ENCODE measurements around the gene DDX1. TPM values are rescaled to one million over a fixed set of nuclear protein-coding genes. Genes with fewer than 3 reads are reported as not detected.

The DDX1 gene
- total RNA-seq, 1 experiment from 2014 or later, result 89.4 TPM

DNA sequence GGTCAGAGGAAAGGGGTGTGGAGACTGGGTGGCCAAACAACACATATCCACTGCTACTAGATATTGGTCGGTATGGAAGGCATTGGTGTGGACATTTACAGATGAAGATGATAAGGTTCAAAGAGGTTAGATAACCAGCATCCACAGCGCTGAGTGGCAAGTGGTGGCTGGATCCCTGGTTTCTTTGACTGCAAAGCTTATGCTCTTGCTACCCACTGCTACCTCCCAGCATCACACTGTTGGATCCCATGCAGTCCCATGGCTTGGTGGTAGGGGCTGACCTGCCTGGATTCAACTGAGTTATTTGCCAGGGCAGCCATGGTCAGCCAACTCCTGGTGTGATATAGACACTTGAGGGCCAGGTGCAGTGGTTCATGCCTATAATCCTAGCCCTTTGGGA is 53.6 kb downstream of the DDX1 start:
- DNase-seq (ENCODE audit: low read depth), result no peak

DNA sequence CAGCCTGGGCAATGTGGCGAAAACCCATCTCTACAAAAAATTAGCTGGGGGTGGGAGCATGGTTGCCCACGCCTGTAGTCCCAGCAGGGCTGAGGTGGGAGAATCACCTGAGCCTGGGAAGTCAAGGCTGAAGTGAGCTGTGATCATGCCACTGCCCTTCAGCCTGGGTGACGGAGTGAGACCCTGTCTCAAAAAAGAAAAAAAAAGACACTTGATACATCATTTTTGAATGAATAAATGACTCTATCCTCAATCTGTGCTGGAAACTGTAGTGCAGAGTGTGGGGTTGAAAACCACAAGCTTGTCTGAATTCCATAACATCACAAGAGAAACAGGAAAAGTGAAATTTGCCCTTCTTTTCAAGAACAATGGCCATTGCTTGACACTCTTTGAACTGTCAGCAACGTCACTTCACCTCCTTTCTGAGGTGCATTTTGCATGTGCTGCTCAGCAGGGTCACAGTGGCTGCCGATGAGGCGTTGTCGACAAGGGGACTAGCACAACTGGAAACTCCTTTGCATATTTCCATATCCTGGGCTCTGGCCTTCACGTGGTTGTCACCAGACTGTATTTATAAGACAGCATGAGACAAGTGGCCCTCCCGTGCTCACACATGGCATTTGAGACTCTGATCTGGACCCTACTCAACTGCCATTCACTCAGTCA is 54.2 kb downstream of the DDX1 start:
- DNase-seq (ENCODE audit: low read depth), result no peak

DNA sequence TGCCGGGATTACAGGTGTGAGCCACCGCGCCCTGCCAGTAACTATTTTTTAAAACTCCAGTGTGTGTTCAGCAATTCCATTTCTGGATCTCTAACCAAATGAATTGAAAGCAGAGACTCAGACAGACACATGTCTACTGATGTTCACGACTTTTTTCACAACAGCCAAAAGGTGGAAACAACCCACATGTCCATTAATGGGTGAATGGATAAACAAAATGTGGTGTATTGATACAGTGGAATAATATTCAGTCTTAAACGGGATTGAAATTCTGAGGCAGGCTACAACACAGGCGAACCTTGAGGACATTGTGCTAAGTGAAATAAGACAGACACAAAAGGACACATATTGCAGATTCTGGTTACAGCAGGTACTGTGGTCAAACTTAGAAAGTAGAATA is 55.0 kb downstream of the DDX1 start:
- no peak for DNase-seq (ENCODE audit: low read depth)

- no peak for DNase-seq (ENCODE audit: low read depth)
These were observed 56.2 kb downstream of the DDX1 start for GRCh38 chr2:15647622-15648590.

GRCh38 chr2:15648593-15649525 is 57.2 kb downstream of the DDX1 start:
- no peak for DNase-seq (ENCODE audit: low read depth)

- no peak for DNase-seq (ENCODE audit: low read depth)
These were observed 58.0 kb downstream of the DDX1 start for GRCh38 chr2:15649561-15650255.

DNA sequence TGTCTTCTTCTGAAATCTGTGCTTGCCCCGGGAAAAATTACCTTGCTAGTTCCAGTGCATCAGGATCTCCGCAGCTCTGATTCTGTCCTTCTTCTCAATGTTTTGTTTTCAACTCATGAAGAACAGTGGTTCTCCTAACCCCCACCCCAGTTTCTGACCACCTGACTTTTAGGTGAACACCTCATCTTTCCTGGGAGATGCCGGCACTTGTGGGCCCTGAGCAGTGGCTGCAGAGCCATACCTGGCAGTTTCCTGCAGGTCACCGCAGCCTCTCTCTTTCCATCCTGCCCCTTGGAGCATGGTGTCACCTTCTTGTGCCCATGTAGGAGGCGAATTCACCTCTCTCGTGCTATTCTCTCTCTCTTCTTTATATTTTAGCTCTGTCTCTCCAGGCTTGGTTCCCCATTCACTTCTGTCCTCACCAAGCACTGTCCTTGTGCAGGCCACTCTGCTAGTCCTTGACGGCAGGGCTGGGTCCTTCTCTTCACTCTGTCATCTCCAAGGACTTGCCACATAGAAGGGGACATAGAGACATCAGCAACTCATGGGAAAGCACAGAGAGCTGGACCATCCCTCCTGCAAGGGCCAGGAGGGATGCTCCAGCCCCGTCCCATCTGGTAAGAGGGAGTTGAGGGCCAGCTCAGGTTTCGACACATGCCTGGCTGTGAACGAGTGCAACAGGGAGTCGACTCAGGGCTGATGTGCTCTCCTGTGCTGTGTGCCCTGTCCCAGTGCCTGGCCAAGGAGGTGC is 59.1 kb downstream of the DDX1 start:
- no peak for DNase-seq (ENCODE audit: low read depth)

DNA sequence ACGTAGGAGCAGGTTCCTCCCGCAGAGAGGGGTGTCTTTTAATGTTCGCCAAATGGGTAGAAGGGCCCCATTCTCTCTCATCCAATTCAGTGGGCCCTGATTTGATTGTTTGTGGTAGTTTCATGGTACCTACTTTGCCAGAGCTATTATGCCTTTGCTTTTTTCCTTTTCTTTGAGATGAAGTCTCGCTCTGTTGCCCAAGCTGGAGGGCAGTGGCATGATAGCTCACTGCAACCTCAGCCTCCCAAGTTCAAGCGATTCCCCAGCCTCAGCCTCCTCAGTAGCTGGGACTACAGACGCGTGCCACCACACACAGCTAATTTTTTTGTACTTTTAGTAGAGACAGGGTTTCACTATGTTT is 59.7 kb downstream of the DDX1 start:
- DNase-seq (ENCODE audit: low read depth), result no peak

GRCh38 chr2:15652252-15652651 is 60.6 kb downstream of the DDX1 start:
- DNase-seq (ENCODE audit: low read depth), result no peak

GRCh38 chr2:15652801-15653200 is 61.1 kb downstream of the DDX1 start:
- no peak for DNase-seq (ENCODE audit: low read depth)

- DNase-seq (ENCODE audit: low read depth), result no peak
These were observed 62.4 kb downstream of the DDX1 start for GRCh38 chr2:15653806-15654726.

DNA sequence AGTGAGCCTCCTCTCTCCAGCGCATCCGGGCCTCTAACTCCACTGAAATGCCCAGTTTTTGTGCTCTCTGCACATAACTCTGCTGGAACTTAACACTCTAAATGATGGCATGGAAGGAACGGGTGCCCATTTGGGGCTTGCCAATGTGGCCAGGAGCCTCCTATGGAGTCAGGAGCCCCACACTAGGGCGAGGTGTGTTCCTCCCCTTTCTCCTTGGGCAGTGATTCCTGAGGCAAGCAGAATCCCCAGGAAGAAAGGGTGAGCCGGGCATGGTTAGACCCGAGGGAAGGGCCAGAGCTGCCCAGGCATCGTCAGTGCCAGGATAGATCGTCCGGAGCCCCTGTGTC is 63.0 kb downstream of the DDX1 start:
- DNase-seq (ENCODE audit: low read depth), result no peak

DNA sequence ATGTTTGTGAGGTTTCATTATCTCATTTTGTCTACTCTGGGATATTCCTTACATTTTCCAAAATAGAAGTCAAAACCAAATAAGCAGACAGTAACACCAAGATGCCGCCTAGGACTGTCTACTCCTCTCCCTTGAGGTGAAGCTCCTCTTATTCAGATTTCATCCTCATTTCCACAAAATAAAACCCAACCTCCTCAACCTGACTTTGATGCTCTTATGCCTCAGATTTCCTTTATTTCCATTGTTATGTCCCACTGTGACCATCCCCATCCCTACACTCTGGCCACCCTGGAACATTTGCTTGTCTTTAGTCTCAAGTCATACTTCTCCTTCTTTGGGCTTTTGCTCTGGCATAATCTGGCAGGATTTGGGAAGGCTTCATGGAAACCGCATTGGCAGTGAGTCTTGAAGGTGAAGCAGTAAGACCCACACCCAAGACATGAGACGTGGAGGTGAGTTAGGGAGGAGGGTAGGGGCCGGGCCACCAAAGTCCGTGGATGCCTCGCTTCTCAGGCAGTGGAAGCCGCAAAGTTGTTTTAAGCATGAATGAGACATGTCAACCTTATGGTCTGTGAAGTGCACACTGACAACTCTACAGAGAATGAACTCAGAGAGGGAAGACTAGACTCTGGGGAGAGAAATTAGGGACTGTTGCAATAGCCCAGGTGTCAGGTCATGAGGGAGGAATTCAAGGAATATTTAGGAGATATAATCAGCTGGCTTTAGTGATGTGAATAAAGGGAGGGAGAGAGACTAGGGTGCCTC is 63.6 kb downstream of the DDX1 start:
- no peak for DNase-seq (ENCODE audit: low read depth)

GRCh38 chr2:15656090-15656489 is 64.4 kb downstream of the DDX1 start:
- no peak for DNase-seq (ENCODE audit: low read depth)

DNA sequence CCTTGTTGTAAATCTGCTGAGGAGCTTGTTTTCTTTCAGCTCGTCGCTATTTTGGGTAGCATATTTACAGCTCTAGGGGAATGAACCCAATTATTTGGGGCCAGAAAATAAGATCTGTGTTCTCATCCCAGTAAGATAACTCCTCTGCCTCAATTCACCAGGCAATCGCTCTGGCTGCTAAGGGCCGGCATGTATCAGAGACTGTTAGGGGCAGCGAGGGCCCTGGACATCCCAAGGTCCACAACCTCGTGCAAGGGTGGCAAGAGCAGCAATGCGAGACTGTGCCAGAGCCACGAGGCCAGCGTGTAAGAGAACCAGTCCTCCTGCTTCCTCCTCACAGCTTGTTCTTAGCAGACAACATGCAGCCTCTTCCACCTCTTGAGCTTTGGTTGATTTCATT is 66.1 kb downstream of the DDX1 start:
- no peak for DNase-seq (ENCODE audit: low read depth)

GRCh38 chr2:15658911-15659310 is 67.2 kb downstream of the DDX1 start:
- no peak for DNase-seq (ENCODE audit: low read depth)

- DNase-seq (ENCODE audit: low read depth), result no peak
These were observed 69.0 kb downstream of the DDX1 start for GRCh38 chr2:15660491-15661294.

GRCh38 chr2:15661295-15661569 is 69.6 kb downstream of the DDX1 start:
- no peak for DNase-seq (ENCODE audit: low read depth)
